Measurements from ENCODE around the gene NAT16.
"Not testable (repeated sequence)": the region's sequence is repeated elsewhere in the genome, so short reads cannot be mapped to it uniquely, and the experiment has no call there.

NAT16 gene

DNA sequence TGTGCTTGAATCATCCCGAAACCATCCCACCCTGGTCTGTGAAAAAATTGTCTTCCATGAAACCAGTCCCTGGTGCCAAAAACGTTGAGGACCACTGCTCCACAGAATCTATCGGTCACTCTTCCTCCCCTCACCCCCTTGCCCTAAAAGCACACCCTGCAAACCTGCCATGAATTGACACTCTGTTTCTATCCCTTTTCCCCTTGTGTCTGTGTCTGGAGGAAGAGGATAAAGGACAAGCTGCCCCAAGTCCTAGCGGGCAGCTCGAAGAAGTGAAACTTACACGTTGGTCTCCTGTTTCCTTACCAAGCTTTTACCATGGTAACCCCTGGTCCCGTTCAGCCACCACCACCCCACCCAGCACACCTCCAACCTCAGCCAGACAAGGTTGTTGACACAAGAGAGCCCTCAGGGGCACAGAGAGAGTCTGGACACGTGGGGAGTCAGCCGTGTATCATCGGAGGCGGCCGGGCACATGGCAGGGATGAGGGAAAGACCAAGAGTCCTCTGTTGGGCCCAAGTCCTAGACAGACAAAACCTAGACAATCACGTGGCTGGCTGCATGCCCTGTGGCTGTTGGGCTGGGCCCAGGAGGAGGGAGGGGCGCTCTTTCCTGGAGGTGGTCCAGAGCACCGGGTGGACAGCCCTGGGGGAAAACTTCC lies 54.0 kb downstream of the NAT16 start:
- no peak for DNase-seq

DNA sequence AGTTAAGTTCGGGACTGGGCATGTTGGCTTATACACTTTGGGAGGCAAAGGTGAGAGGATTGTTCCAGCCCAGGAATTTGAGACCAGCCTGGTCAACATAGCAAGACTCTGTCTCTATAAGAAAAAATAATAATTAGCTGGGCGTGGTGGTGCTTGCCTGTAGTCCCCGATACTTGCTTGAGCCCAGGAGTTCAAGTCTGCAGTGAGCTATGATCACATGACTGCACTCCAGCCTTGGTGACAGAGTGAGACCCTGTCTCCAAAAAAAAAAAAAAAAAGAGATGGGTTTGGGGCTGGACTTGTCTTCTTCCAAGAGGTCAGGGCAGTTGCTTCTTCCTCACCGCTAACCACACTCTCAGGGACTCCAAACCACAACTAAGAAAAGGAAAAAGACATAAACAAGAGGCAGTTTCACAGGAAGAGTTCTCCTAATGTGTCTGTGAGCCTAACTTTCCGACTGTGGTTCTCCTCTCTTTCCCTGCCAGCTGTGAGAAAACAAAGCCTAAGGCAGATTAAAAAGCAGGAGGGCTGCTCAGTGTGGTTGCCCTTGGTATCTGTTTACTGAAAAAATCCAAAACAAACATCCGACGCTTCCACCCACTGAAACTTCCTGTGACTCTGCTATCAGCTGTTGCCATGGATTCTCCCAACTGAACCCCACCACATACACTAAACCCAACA lies 55.6 kb downstream of the NAT16 start:
- DNase-seq, result no peak

- DNase-seq, result no peak
Observed at GRCh38 chr7:101123703-101124068, 56.4 kb downstream of the NAT16 start.

DNA sequence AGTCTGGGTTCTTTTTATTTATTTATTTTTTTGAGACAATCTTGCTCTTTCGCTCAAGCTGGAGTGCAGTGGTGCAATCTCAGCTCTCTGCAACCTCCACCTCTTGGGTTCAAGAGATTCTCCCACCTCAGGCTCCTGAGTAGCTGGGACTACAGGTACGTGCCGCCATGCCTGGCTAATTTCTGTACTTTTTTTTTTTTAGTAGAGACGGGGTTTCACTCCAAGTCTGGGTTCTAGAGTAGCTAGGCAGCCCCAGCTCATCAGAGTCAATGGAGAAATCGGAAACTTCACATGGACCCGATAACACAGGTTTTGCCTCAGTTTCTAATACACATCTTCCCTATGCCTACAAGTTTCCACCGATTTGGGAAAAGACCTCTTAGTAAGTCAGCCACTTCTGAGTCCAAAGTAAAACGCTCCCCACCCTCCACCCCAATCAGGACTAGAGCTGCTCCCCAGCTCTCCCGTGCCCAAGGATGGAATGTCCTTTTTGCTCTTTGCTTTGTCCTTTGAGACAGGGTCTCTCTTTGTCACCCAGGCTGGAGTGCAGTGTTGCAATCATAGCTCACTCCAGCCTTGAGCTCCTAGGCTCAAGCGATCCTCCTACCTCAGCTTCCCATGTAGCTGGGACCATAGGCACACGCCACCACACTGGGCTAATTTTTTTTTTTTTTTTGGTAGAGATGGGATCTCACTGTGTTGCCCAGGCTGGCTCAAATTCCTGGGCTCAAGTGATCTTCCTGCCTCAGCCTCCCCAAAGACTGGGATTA lies 57.0 kb downstream of the NAT16 start:
- no peak for DNase-seq

- DNase-seq, result no peak
Observed at GRCh38 chr7:101121991-101122932, 57.8 kb downstream of the NAT16 start.

GRCh38 chr7:101121631-101121990 lies 58.5 kb downstream of the NAT16 start:
- not testable (repeated sequence) for DNase-seq
